Measurements from ENCODE around the gene PTPRN2. TPM values are rescaled to one million over a fixed set of nuclear protein-coding genes. Genes with fewer than 3 reads are reported as not detected.

The PTPRN2 gene
- total RNA-seq, 1 experiment from 2014 or later, result 1.1 TPM

- H3K27ac ChIP-seq (ENCODE audit: low read length), result no peak overlapping the region
- H3K27me3 ChIP-seq (ENCODE audit: control insufficient read depth, insufficient read depth, low read length), result no peaks in the 10 kb centered on the region
- TF ChIP-seq CTCF (IDR thresholded peaks at IDR 0.05) (no peak), SIN3A (IDR thresholded peaks at IDR 0.05; ENCODE audit: borderline replicate concordance, insufficient read depth, low read depth, low read length) (no peak), POLR2AphosphoS5 (IDR thresholded peaks at IDR 0.05; ENCODE audit: low read depth, low read length) (no peak), REST (IDR thresholded peaks at IDR 0.05; ENCODE audit: insufficient read depth in 1 of 2, low read depth in 2 of 2, low read length in 1 of 2) (no peak), TCF7L2 (IDR thresholded peaks at IDR 0.05; ENCODE audit: low read depth, low read length) (no peak)
- no TSS peak for BruUV-seq (replicated peaks)
- no peak overlapping the region for H3K4me3 ChIP-seq (ENCODE audit: low read depth in 2 of 2, low read length in 2 of 2)
- intact Hi-C loops (cut with micrococcal nuclease; ENCODE audit: unreplicated experiment), result no loop called here
- H3K4me1 ChIP-seq (ENCODE audit: control insufficient read depth, insufficient read depth, low read length), result no peaks in the 10 kb centered on the region
- H3K36me3 ChIP-seq (ENCODE audit: control insufficient read depth, insufficient read depth, low read length), result no peaks in the 10 kb centered on the region
- in situ Hi-C loops (cut with HindIII; ENCODE audit: low pct_unique_long_range_greater_than_20kb, low sequenced_read_pairs), result no loop called here
- no peak for ATAC-seq
- no peak for DNase-seq (ENCODE audit: low read depth, low spot score)
- CTCF ChIA-PET, result no interaction called here
- no peaks in the 10 kb centered on the region for H3K9me3 ChIP-seq (ENCODE audit: control insufficient read depth, insufficient read depth, low read depth, low read length)
- POLR2A ChIA-PET, result no interaction called here
Measured at GRCh38 chr7:157601530-157601929, 986.1 kb downstream of the PTPRN2 start.

GRCh38 chr7:157599491-157599890 lies 988.1 kb downstream of the PTPRN2 start:
- H3K27ac ChIP-seq (ENCODE audit: low read length), result no peak overlapping the region
- no TSS peak for BruUV-seq (replicated peaks)
- no peak overlapping the region for H3K4me3 ChIP-seq (ENCODE audit: low read depth in 2 of 2, low read length in 2 of 2)
- DNase-seq (ENCODE audit: low read depth, low spot score) (no peak), ATAC-seq (no peak)
- no peak for TF ChIP-seq TCF7L2 (IDR thresholded peaks at IDR 0.05; ENCODE audit: low read depth, low read length)
- no peak for TF ChIP-seq CTCF (IDR thresholded peaks at IDR 0.05)
- no peak for TF ChIP-seq POLR2AphosphoS5 (IDR thresholded peaks at IDR 0.05; ENCODE audit: low read depth, low read length)
- TF ChIP-seq SIN3A (IDR thresholded peaks at IDR 0.05; ENCODE audit: borderline replicate concordance, insufficient read depth, low read depth, low read length), result no peak
- TF ChIP-seq REST (IDR thresholded peaks at IDR 0.05; ENCODE audit: insufficient read depth in 1 of 2, low read depth in 2 of 2, low read length in 1 of 2), result no peak
- no peaks in the 10 kb centered on the region for H3K27me3 ChIP-seq (ENCODE audit: control insufficient read depth, insufficient read depth, low read length)
- H3K36me3 ChIP-seq (ENCODE audit: control insufficient read depth, insufficient read depth, low read length), result no peaks in the 10 kb centered on the region
- ChIA-PET POLR2A (no interaction called here), CTCF (no interaction called here)
- no peaks in the 10 kb centered on the region for H3K4me1 ChIP-seq (ENCODE audit: control insufficient read depth, insufficient read depth, low read length)
- intact Hi-C loops (cut with micrococcal nuclease; ENCODE audit: unreplicated experiment), result no loop called here
- H3K9me3 ChIP-seq (ENCODE audit: control insufficient read depth, insufficient read depth, low read depth, low read length), result no peaks in the 10 kb centered on the region
- in situ Hi-C loops (cut with HindIII; ENCODE audit: low pct_unique_long_range_greater_than_20kb, low sequenced_read_pairs), result no loop called here
